Hepatocyte (in vitro differentiated cells): Measurements from ENCODE around the gene CMTR1. TPM values are rescaled to one million over a fixed set of nuclear protein-coding genes. Genes with fewer than 3 reads are reported as not detected.

Experiments
- DNase-seq: peaks from one replicate; pipeline ENCODE4 v3.0.0-alpha.2; 2016; ENCODE audit warnings: low spot score
- H2AFZ ChIP-seq: fragments of 200-600 bp; sonication (generic); 2 replicates; pipeline ENCODE4 v1.6.0; 2016; ENCODE audit warnings: antibody characterized with exemption, mild to moderate bottlenecking
- H3K27ac ChIP-seq: fragments of 200-600 bp; sonication (generic); 2 replicates; pipeline ENCODE4 v1.5.1; 2016; ENCODE audit warnings: mild to moderate bottlenecking
- H3K27me3 ChIP-seq: fragments of 200-600 bp; sonication (generic); 2 replicates; pipeline ENCODE4 v1.6.1; 2016
- H3K36me3 ChIP-seq: fragments of 200-600 bp; sonication (generic); replicated peaks from 2 replicates; pipeline ENCODE4 v1.5.1; 2016; ENCODE audit warnings: low read depth; ENCODE audit not compliant: insufficient read depth
- H3K4me1 ChIP-seq: fragments of 200-600 bp; sonication (generic); 2 replicates; pipeline ENCODE4 v1.5.1; 2016; ENCODE audit warnings: mild to moderate bottlenecking, moderate library complexity; ENCODE audit not compliant: insufficient read depth
- H3K4me2 ChIP-seq: fragments of 200-600 bp; sonication (generic); 2 replicates; pipeline ENCODE4 v1.6.0; 2016
- H3K4me3 ChIP-seq: fragments of 200-600 bp; sonication (generic); 2 replicates; pipeline ENCODE4 v1.5.1; 2016; ENCODE audit warnings: mild to moderate bottlenecking
- H3K79me2 ChIP-seq: fragments of 200-600 bp; sonication (generic); 2 replicates; pipeline ENCODE4 v1.6.0; 2017; ENCODE audit warnings: mild to moderate bottlenecking
- H3K9me2 ChIP-seq: fragments of 200-600 bp; sonication (generic); replicated peaks from 2 replicates; pipeline ENCODE4 v1.6.0; 2017; ENCODE audit warnings: mild to moderate bottlenecking; ENCODE audit not compliant: insufficient read depth
- H3K9me3 ChIP-seq: fragments of 200-600 bp; sonication (generic); 2 replicates; pipeline ENCODE4 v1.5.1; 2016; ENCODE audit warnings: low read depth, mild to moderate bottlenecking
- H4K20me1 ChIP-seq: fragments of 200-600 bp; sonication (generic); 2 replicates; pipeline ENCODE4 v1.6.0; 2016; ENCODE audit warnings: mild to moderate bottlenecking; ENCODE audit not compliant: insufficient read depth, poor library complexity, severe bottlenecking
- EZH2 ChIP-seq: fragments of 200-600 bp; sonication (generic); IDR thresholded peaks from 2 replicates; pipeline ENCODE4 v1.6.1; 2016; ENCODE audit warnings: antibody characterized with exemption, mild to moderate bottlenecking, borderline replicate concordance
- EZH2phosphoT487 ChIP-seq: fragments of 200-600 bp; sonication (generic); IDR thresholded peaks from one replicate; pipeline ENCODE4 v1.6.1; 2018; ENCODE audit warnings: antibody characterized with exemption, mild to moderate bottlenecking, low read depth, moderate library complexity; ENCODE audit not compliant: unreplicated experiment, severe bottlenecking
- WGBS: methylation state at CpG from one replicate; pipeline ENCODE4 v1.1.6; 2016; ENCODE audit warnings: low lambda C conversion rate; ENCODE audit errors: missing lambda C conversion rate; 5-methylcytosine and 5-hydroxymethylcytosine counted together
- polyA plus RNA-seq: library from polyadenylated mRNA; unstranded; fragments of >200 nt; fragmentation: Nextera tagmentation; extraction: Ambion mirVana; gene quantifications from 2 replicates; pipeline ENCODE4 v1.2.1, GENCODE V29; 2016
- total RNA-seq: library from RNA; depleted of rRNA; stranded (reverse); fragments of >200 nt; gene quantifications from 2 replicates; pipeline ENCODE4 v1.2.3, GENCODE V29; 2014
- TF ChIP-seq, protein P1 (sequence below): fragments of 200-600 bp; sonication (generic); IDR thresholded peaks from 2 replicates; pipeline ENCODE4 v1.5.1; 2016; ENCODE audit warnings: antibody characterized with exemption, mild to moderate bottlenecking; ENCODE audit not compliant: poor library complexity

CMTR1 gene
- total and polyA plus RNA-seq, 2 experiments from 2014 or later, result 22.5 to 34.4 TPM

GRCh38 chr6:37484786-37485170 lies 51.8 kb downstream of the CMTR1 start:
- Histone ChIP-seq H2AFZ (no peak overlapping the region), H3K9me3 (no peaks in the 10 kb centered on the region), H3K79me2 (no peaks in the 10 kb centered on the region), H3K9me2 (no peaks in the 10 kb centered on the region), H3K4me1 (no peaks in the 10 kb centered on the region), H3K4me3 (no peak overlapping the region), H4K20me1 (no peaks in the 10 kb centered on the region), H3K27ac (no peak overlapping the region), H3K4me2 (no peak overlapping the region), H3K36me3 (no peaks in the 10 kb centered on the region), H3K27me3 (no peaks in the 10 kb centered on the region)
- TF ChIP-seq, protein P1, sequence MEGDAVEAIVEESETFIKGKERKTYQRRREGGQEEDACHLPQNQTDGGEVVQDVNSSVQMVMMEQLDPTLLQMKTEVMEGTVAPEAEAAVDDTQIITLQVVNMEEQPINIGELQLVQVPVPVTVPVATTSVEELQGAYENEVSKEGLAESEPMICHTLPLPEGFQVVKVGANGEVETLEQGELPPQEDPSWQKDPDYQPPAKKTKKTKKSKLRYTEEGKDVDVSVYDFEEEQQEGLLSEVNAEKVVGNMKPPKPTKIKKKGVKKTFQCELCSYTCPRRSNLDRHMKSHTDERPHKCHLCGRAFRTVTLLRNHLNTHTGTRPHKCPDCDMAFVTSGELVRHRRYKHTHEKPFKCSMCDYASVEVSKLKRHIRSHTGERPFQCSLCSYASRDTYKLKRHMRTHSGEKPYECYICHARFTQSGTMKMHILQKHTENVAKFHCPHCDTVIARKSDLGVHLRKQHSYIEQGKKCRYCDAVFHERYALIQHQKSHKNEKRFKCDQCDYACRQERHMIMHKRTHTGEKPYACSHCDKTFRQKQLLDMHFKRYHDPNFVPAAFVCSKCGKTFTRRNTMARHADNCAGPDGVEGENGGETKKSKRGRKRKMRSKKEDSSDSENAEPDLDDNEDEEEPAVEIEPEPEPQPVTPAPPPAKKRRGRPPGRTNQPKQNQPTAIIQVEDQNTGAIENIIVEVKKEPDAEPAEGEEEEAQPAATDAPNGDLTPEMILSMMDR, result no peak
- no peak for TF ChIP-seq EZH2phosphoT487
- TF ChIP-seq EZH2, result no peak
- no peak for DNase-seq
- 95% methylated on average over 4 of the region's 7 CpGs for WGBS

DNA sequence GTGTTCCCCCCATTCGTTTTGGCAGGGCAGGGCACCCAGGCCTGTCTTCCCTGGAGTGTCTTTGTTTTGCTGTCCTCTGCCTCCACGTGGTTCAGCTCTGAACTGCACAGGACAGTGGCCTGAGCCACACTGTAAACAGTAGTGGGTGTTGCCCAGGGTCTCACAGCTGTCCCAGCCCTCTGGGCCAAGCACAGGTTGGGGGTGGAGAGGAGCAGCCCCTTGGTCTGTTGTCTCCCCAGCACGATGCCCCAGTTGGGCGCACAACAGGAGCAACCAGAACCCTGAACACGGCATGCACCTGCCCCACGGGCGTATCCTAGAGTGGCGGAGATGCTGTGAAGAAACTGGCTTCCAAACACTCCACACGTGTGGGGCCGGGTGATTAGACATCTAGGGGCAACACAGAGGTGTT lies 52.3 kb downstream of the CMTR1 start:
- Histone ChIP-seq H3K36me3 (no peaks in the 10 kb centered on the region), H3K27me3 (no peaks in the 10 kb centered on the region), H4K20me1 (no peaks in the 10 kb centered on the region), H3K4me2 (no peak overlapping the region), H3K9me2 (no peaks in the 10 kb centered on the region), H2AFZ (no peak overlapping the region), H3K27ac (no peak overlapping the region), H3K9me3 (no peaks in the 10 kb centered on the region), H3K79me2 (no peaks in the 10 kb centered on the region), H3K4me3 (no peak overlapping the region), H3K4me1 (no peaks in the 10 kb centered on the region)
- WGBS, result 78% methylated on average over 10 of the region's 10 CpGs
- DNase-seq, result no peak
- TF ChIP-seq EZH2, result no peak
- TF ChIP-seq, protein P1, result peak; percentile 6

- DNase-seq, result no peak
- H3K27ac ChIP-seq, result no peak overlapping the region
- 87% methylated on average over 8 of the region's 8 CpGs for WGBS
These were observed 53.3 kb downstream of the CMTR1 start for GRCh38 chr6:37486121-37486839.

More at GRCh38 chr6:37486121-37486839, 53.3 kb downstream of the CMTR1 start:
- H3K9me3 ChIP-seq, result no peaks in the 10 kb centered on the region
- H3K9me2 ChIP-seq, result no peaks in the 10 kb centered on the region
- H3K27me3 ChIP-seq, result no peaks in the 10 kb centered on the region
- no peaks in the 10 kb centered on the region for H3K4me1 ChIP-seq
- no peak overlapping the region for H2AFZ ChIP-seq
- no peak overlapping the region for H3K4me3 ChIP-seq
- TF ChIP-seq EZH2phosphoT487 (no peak), EZH2 (no peak)
- TF ChIP-seq, protein P1, result no peak
- H3K79me2 ChIP-seq, result no peaks in the 10 kb centered on the region
- no peaks in the 10 kb centered on the region for H4K20me1 ChIP-seq
- H3K36me3 ChIP-seq, result no peaks in the 10 kb centered on the region
- H3K4me2 ChIP-seq, result no peak overlapping the region
